Measurements from ENCODE around the gene PTPRB.

DNA sequence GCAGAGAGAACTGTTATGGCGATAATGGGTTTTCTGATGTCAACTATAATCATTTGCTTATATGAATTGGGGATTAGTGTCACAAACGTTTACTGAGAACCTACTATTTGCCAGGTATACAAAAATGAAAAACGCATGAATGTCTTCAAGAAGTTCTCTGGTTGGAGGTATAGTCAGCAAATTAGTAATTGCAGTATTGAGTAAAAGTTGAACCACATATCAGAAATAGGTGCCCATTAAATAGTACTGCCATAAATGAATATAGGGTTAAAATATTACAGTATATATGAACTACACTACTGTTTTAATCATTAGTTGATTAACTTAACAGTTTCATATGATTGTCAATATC is 60.0 kb downstream of the PTPRB start:
- TF ChIP-seq, protein P1, sequence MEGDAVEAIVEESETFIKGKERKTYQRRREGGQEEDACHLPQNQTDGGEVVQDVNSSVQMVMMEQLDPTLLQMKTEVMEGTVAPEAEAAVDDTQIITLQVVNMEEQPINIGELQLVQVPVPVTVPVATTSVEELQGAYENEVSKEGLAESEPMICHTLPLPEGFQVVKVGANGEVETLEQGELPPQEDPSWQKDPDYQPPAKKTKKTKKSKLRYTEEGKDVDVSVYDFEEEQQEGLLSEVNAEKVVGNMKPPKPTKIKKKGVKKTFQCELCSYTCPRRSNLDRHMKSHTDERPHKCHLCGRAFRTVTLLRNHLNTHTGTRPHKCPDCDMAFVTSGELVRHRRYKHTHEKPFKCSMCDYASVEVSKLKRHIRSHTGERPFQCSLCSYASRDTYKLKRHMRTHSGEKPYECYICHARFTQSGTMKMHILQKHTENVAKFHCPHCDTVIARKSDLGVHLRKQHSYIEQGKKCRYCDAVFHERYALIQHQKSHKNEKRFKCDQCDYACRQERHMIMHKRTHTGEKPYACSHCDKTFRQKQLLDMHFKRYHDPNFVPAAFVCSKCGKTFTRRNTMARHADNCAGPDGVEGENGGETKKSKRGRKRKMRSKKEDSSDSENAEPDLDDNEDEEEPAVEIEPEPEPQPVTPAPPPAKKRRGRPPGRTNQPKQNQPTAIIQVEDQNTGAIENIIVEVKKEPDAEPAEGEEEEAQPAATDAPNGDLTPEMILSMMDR (IDR thresholded peaks at IDR 0.05): no peak
- TF ChIP-seq POLR2A (IDR thresholded peaks at IDR 0.05) (no peak), POLR2AphosphoS5 (IDR thresholded peaks at IDR 0.05) (no peak), EP300 (IDR thresholded peaks at IDR 0.05) (no peak)

All from suprapubic skin (tissue), 4 donors.